ENCODE measurements around the gene GJC2.

DNA sequence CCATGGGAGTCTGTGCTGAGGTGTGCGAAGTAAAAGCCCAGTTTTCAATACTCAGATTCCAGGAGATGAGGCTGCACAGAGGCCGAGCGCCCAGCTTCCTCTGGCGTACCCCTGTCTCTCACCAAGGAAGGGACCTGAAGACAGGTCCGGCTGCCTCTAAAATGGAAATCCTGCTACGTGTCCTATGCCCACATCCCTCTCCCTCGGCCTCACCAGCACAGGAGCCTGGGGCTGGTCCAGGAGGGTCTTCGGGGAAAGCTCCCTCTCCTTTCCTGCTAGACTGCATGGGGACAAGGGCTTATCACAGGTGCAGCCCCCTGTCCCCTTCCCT, 41.0 kb upstream of the GJC2 start:
- TF ChIP-seq, protein P1, sequence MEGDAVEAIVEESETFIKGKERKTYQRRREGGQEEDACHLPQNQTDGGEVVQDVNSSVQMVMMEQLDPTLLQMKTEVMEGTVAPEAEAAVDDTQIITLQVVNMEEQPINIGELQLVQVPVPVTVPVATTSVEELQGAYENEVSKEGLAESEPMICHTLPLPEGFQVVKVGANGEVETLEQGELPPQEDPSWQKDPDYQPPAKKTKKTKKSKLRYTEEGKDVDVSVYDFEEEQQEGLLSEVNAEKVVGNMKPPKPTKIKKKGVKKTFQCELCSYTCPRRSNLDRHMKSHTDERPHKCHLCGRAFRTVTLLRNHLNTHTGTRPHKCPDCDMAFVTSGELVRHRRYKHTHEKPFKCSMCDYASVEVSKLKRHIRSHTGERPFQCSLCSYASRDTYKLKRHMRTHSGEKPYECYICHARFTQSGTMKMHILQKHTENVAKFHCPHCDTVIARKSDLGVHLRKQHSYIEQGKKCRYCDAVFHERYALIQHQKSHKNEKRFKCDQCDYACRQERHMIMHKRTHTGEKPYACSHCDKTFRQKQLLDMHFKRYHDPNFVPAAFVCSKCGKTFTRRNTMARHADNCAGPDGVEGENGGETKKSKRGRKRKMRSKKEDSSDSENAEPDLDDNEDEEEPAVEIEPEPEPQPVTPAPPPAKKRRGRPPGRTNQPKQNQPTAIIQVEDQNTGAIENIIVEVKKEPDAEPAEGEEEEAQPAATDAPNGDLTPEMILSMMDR (IDR thresholded peaks at IDR 0.05), result no peak
- no peak for TF ChIP-seq POLR2A (IDR thresholded peaks at IDR 0.05)
